AG09319 (cell line): Measurements from ENCODE around the gene ZC3H10.
"Not testable (repeated sequence)": the region's sequence is repeated elsewhere in the genome, so short reads cannot be mapped to it uniquely, and the experiment has no call there.

Experiments
- DNase-seq: peaks from one replicate; pipeline ENCODE4 v3.0.0-alpha.2; 2010; ENCODE audit warnings: low read depth; ENCODE audit errors: extremely low read depth
- TF ChIP-seq, protein P1 (sequence below): IDR thresholded peaks from 2 replicates; pipeline ENCODE4 v1.5.1; 2011; ENCODE audit warnings: low read depth, mild to moderate bottlenecking, inconsistent platforms, low read length, moderate library complexity

Gene ZC3H10

DNA sequence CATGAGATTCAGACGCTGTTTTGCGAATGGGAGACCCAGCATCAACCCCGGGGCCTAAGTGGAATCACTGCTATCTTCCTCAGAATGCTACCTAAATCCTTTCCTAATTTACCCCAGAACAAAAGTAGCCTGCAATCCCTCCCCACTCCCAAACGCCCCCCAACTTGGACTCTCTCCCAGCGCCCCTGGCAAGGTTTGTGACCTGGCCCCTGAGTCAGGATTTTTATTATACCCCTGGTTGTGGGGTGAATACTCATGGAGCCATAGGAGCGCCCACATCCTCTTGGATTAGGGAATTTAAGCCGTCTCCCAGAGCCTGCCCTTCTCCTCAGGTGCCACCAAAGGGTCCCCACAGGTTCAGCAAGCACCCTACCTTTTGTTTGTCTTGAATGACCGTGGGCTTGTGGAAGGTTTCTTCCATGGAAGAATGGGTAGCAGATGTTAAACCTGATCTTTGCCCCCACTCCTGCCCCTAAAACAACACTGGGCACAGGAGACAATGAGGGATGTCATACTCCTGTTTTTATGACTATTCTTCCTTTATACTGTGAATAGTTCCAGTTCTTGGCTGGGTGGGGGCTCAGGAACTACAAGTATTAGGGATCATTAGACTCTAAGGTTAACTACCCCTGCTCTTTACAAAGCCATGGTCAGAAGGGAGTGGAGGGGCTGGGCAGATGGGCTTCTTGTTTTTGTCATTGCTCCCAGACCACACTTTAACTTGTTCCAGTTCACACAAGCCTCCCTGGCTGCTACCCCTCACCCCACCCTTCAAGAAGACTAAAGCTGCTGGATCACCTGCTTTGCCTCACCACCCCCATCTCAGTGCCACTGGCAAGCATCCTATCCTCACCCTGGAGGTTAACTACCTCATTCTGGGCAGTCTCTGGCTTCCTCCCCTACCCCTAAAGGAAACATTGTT, 35.0 kb downstream of the ZC3H10 start:
- TF ChIP-seq, protein P1, sequence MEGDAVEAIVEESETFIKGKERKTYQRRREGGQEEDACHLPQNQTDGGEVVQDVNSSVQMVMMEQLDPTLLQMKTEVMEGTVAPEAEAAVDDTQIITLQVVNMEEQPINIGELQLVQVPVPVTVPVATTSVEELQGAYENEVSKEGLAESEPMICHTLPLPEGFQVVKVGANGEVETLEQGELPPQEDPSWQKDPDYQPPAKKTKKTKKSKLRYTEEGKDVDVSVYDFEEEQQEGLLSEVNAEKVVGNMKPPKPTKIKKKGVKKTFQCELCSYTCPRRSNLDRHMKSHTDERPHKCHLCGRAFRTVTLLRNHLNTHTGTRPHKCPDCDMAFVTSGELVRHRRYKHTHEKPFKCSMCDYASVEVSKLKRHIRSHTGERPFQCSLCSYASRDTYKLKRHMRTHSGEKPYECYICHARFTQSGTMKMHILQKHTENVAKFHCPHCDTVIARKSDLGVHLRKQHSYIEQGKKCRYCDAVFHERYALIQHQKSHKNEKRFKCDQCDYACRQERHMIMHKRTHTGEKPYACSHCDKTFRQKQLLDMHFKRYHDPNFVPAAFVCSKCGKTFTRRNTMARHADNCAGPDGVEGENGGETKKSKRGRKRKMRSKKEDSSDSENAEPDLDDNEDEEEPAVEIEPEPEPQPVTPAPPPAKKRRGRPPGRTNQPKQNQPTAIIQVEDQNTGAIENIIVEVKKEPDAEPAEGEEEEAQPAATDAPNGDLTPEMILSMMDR: no peak
- no peak for DNase-seq

DNA sequence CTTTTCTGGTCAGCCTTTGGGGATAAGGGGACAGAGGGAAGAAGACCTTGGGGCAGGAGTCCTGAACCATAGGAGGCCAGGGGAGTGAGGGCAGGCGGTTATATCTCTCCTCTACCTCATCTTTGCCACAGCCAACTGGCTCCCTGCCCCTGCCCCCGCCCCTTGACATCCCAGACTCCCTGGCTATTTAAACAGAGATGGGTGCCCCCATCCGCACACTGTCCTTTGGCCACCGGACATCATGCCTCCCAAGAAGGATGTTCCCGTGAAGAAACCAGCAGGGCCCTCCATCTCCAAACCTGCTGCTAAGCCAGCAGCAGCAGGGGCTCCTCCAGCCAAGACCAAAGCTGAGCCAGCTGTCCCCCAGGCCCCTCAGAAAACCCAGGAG, 35.6 kb downstream of the ZC3H10 start:
- no peak for DNase-seq
- TF ChIP-seq, protein P1: no peak

DNA sequence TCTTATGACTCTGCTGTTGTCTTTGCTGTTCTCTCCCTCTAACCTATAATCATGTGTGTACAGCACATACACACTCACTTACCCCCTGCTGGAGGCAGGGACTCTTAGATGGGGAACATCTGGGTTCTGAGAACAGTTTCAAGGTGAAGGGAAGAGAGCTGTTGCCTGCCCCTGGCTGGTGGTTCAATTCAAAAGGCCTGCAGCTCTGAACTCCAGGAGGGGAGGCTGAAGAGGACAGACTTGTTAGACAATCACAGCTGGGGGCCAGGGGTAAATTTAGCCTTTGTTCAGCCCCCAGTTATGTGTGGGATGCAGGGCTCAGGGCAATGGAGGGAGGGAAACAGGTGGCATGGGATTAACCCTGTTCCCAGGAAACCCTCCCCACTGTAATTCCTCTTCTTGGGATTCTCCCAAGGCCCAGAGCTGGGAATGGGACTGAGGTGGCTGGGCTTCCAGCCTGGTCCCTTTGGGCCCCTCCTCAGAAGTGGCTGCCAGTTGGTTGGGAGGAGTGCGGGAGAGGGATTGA, 36.2 kb downstream of the ZC3H10 start:
- TF ChIP-seq, protein P1: no peak
- DNase-seq: no peak

DNA sequence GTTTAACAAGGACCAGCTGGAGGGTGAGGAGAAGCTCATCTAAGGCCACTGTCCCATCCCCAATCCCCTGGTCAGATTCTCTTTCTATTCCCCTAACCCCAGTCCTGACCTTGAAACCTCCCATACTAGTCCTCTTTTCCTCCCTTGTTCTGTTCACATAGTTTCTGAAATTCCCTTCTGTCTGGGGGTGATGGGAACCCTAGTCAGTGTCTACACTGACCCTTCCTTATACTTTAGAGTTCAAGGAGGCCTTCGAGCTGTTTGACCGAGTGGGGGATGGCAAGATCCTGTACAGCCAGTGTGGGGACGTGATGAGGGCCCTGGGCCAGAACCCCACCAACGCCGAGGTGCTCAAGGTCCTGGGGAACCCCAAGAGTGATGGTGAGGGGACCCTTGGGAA, 36.8 kb downstream of the ZC3H10 start:
- no peak for DNase-seq

DNA sequence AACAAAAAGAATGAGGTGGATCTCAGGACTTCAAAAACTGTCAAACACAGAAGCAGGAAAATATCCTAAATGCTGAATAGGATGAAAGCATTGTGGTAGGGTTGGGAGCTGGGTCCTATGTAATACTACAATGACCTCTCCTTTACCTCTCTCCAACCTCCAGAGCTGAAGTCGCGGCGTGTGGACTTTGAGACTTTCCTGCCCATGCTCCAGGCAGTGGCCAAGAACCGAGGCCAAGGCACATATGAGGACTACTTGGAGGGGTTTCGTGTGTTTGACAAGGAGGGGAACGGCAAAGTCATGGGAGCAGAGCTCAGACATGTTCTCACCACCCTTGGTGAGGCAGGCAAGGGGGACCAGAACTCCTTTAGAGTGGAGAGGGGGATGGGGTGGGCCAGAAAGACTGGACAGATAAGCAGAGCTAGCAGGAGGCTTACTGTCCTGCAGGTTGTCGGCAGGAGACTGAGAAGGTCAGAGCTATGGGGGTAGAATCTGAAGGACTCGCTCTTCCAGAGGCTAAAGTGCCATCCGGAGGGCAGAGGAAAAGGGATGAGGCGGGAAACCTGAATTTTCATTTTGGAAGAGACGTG, 37.3 kb downstream of the ZC3H10 start:
- DNase-seq: no peak
- TF ChIP-seq, protein P1: no peak

More for the DNA sequence above, 36.8 kb downstream of the ZC3H10 start:
- TF ChIP-seq, protein P1: no peak

DNA sequence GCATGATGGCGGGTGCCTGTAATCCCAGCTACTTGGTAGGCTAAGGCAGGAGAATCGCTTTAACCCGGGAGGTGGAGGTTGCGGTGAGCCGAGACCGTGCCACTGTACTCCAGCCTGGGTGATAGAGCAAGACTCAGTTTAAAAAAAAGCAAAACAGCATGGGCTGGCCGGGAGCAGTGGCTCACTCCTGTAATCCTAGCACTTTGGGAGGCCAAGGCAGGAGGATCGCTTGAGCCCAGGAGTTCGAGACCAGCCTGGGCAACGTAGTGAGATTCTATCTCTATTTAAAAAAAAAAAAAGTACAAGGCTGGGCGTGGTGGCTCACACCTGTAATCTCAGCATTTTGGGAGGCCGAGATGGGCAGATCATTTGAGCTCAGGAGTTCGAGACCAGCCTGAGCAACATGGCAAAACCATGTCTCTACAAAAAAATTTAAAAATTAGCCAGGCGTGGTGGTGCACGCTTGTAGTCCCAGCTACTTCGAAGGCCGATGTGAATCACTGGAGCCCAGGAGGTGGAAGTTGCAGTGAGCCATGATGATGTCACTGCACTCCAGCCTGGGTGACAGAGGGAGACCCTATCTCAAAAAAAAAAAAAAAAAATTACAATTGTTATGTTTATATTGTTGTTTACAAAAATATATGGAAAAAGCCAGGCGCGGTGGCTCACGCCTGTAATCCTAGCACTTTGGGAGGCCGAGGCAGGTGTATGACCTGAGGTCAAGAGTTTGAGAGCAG, 38.6 kb downstream of the ZC3H10 start:
- DNase-seq: not testable (repeated sequence)

DNA sequence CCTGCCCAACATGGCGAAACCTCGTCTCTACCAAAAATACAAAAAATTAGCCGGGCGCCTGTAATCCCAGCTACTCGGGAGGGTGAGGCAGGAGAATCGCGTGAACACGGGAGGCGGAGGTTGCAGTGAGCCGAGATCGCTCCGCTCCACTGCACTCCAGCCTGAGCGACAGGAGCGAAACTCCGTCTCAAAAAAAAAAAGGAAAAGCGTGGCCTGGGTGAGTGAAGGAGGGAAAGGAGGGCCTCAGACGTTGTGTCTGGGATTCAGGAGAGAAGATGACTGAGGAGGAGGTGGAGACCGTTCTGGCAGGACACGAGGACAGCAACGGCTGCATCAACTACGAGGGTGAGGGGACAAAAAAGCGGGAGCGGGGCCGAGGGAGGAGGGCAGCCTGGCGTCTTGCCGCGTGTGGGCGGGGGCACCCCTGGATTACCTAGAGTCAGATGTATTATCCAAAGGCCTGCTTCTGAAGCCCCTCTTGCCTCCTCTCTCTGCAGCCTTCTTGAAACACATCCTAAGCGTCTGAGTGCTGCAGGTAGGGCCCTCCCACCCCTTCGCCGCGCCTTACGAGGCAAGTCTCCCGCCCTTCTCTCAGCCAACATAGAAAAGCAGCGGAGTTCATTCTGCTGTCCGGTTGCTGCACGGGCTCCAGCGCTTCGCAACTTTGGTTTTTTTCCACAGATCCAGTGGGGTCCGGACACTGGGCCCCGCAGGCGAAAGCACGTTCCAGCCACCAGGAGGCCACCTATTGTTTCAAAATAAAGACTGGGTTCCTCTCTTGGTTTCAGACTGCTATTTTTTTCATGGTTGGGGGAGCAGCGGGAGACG, 39.3 kb downstream of the ZC3H10 start:
- DNase-seq: peak; percentile 62
- TF ChIP-seq, protein P1: peak; percentile 64
